ENCODE measurements around the gene EVI5. TPM values are rescaled to one million over a fixed set of nuclear protein-coding genes. Genes with fewer than 3 reads are reported as not detected.
A peak's percentile ranks its signal among the peaks of the same experiment; 100 is the strongest.

EVI5 gene
- total RNA-seq, 1 donor from 2014 or later: 40.0 TPM

DNA sequence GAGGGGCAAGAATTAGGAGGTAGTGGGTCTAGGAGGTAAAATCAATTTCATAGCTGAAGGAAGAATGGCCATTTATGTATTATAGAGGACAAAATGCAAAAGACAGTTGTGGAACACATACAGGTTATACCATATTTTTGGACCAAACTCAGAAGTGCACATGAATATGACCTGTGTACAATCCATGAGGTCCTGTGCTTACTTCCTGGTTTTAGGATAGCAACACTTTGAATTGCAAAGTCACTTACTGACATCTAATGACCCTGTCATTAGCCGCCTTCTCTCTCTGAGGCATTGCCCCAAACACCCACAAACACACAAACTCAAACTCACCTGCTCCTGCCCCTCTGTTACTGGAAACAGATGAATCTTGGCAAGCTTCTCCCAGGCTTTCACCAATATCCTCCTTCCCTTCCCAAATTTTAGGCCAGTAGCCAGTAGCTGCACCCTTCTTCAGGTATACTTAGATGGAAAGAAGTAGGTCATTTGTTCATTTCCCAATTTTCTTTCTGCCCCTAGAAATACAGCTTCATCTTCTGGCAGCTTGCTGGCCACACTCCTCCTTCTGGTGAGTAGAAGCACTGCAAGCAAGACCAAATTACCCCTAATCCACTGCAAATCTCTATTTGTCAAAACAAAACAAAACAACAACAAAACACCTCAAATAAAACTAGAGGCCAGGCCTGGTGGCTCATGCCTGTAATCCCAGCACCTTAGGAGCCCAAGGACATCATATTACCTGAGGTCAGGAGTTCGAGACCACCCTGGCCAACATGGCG lies 33.3 kb upstream of the EVI5 start:
- H3K4me3 Mint-ChIP-seq: no peak overlapping the region
- no peaks in the 10 kb centered on the region for H3K36me3 Mint-ChIP-seq
- no peaks in the 10 kb centered on the region for H3K4me1 Mint-ChIP-seq
- TF ChIP-seq, protein P1, sequence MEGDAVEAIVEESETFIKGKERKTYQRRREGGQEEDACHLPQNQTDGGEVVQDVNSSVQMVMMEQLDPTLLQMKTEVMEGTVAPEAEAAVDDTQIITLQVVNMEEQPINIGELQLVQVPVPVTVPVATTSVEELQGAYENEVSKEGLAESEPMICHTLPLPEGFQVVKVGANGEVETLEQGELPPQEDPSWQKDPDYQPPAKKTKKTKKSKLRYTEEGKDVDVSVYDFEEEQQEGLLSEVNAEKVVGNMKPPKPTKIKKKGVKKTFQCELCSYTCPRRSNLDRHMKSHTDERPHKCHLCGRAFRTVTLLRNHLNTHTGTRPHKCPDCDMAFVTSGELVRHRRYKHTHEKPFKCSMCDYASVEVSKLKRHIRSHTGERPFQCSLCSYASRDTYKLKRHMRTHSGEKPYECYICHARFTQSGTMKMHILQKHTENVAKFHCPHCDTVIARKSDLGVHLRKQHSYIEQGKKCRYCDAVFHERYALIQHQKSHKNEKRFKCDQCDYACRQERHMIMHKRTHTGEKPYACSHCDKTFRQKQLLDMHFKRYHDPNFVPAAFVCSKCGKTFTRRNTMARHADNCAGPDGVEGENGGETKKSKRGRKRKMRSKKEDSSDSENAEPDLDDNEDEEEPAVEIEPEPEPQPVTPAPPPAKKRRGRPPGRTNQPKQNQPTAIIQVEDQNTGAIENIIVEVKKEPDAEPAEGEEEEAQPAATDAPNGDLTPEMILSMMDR (IDR thresholded peaks at IDR 0.05; ENCODE audit: unreplicated experiment): peak; percentile 59
- no peaks in the 10 kb centered on the region for H3K9me3 Mint-ChIP-seq
- no peak for DNase-seq (ENCODE audit: low spot score in 2 of 2, unreplicated experiment in 2 of 2)
- no peaks in the 10 kb centered on the region for H3K27me3 Mint-ChIP-seq (ENCODE audit: low read depth)
- no peak overlapping the region for H3K27ac Mint-ChIP-seq

DNA sequence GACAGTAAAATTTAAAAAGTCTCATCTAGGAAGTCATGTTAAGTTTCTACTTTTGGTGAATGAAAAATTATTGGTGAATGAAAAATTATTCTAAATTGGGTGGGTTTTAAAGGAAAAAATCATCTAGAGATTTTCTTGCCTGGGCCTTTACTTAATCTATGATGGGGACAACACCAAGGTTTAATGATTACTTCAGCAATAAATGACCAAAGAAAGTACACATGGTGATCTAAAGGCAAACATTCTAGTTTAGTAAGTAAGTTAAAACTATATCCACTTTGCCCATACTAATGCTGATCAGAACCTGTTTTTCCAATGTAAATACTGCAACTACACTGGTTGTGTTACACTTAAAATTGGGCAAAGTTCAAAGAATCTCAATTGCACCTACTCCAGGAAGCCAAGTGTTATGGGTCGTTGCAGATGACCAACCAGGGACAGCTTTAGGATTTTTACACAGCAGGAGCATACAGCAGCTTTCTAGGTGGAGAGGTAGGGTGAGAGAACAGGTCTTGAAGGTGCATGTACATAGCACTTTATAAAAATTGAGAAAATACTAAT lies 32.3 kb upstream of the EVI5 start:
- H3K9me3 Mint-ChIP-seq: no peaks in the 10 kb centered on the region
- H3K27me3 Mint-ChIP-seq (ENCODE audit: low read depth): no peaks in the 10 kb centered on the region
- H3K36me3 Mint-ChIP-seq: no peaks in the 10 kb centered on the region
- no peak for DNase-seq (ENCODE audit: low spot score in 2 of 2, unreplicated experiment in 2 of 2)
- TF ChIP-seq, protein P1 (IDR thresholded peaks at IDR 0.05; ENCODE audit: unreplicated experiment): no peak
- H3K4me3 Mint-ChIP-seq: no peak overlapping the region
- no peaks in the 10 kb centered on the region for H3K4me1 Mint-ChIP-seq
- no peak overlapping the region for H3K27ac Mint-ChIP-seq

DNA sequence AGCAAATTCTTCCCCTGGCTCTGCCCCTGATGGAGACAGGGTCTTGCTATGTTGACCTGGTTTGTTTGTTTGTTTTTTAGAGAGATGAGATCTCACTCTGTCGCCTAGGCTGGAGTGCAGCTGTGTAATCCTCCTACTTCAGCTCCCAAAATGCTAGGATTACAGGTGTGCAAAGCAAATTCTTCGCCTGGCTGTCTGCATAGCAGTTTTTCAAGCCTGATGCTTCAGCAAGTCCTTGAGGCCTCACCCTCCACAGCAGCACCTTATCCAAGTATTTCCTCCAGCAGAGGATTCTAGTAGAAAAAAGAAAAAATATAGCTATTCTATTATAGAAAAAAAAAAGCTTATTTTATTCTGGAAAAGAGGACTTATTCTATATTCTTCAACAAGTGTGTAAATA lies 31.8 kb upstream of the EVI5 start:
- no peak for DNase-seq (ENCODE audit: low spot score in 2 of 2, unreplicated experiment in 2 of 2)
- Mint-ChIP-seq H3K4me3 (no peak overlapping the region), H3K27me3 (ENCODE audit: low read depth) (no peaks in the 10 kb centered on the region), H3K36me3 (no peaks in the 10 kb centered on the region), H3K27ac (no peak overlapping the region), H3K9me3 (no peaks in the 10 kb centered on the region), H3K4me1 (no peaks in the 10 kb centered on the region)
- TF ChIP-seq, protein P1 (IDR thresholded peaks at IDR 0.05; ENCODE audit: unreplicated experiment): no peak

DNA sequence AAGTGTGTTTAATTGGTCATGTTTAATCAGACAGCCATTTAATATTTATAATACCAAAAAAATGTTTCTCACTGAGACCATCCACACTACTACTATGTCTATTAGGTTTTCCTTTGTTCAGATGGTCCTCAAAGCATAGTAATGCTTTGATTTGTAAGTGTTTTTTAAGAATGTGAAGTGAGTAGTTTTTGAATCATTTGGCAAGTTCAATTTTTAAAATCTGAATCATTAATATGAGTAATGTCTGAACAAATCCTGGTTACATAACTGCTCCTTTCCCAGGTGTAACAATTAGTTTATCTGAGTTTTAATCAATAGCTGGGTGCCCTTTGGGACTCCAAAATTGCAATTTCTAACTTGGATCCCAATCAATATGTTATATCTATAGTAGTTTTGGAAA lies 23.5 kb upstream of the EVI5 start:
- no peak for DNase-seq (ENCODE audit: low spot score in 2 of 2, unreplicated experiment in 2 of 2)
- no peak overlapping the region for H3K27ac Mint-ChIP-seq
- H3K9me3 Mint-ChIP-seq: peaks cover 17% of the 10 kb centered on the region
- no peaks in the 10 kb centered on the region for H3K36me3 Mint-ChIP-seq
- TF ChIP-seq, protein P1 (IDR thresholded peaks at IDR 0.05; ENCODE audit: unreplicated experiment): no peak
- no peaks in the 10 kb centered on the region for H3K27me3 Mint-ChIP-seq (ENCODE audit: low read depth)
- H3K4me1 Mint-ChIP-seq: peaks cover 6% of the 10 kb centered on the region
- H3K4me3 Mint-ChIP-seq: no peak overlapping the region

DNA sequence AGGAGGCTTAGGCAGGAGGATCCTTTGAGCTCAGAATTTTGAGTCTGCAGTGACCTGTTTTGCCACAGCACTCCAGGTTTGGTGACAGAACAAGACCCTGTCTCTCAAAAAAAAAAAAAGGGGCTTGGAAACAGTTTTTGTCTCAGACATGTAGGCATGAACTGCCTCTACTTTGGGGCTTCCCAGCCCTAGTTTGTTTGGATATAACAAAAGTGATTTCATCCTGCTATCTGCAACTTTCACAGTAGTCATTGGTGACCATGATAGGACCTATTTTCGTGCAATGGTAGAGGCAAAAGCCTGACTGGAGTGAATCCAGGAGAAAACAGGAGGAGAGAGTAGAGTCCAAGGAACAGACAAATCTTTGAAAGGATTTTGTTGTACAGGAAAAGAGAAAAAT lies 20.3 kb upstream of the EVI5 start:
- Mint-ChIP-seq H3K27me3 (ENCODE audit: low read depth) (no peaks in the 10 kb centered on the region), H3K4me1 (peaks cover 6% of the 10 kb centered on the region), H3K9me3 (peaks cover 24% of the 10 kb centered on the region), H3K4me3 (no peak overlapping the region), H3K36me3 (no peaks in the 10 kb centered on the region), H3K27ac (peak overlapping the region; percentile 90)
- TF ChIP-seq, protein P1 (IDR thresholded peaks at IDR 0.05; ENCODE audit: unreplicated experiment): no peak
- DNase-seq (ENCODE audit: low spot score in 2 of 2, unreplicated experiment in 2 of 2): no peak
